GM23338 (cell line): ENCODE results near the gene LTBP3. TPM values are rescaled to one million over a fixed set of nuclear protein-coding genes. Genes with fewer than 3 reads are reported as not detected.
A peak's percentile ranks its signal among the peaks of the same experiment; 100 is the strongest.

Source experiments
- ATAC-seq: fragments of 200-7000 bp; cut with Tn5 transposase; 3 replicates; pipeline ENCODE4 v1.9.1; 2020
- DNase-seq: peaks from one replicate; pipeline ENCODE4 v3.0.0-alpha.2; 2015; ENCODE audit warnings: low spot score
- H2AFZ ChIP-seq: fragments of 200-600 bp; sonication (generic); 2 replicates; pipeline ENCODE4 v1.8.0; 2016; ENCODE audit warnings: antibody characterized with exemption, mild to moderate bottlenecking, moderate library complexity
- H3F3A ChIP-seq: fragments of 200-600 bp; sonication (generic); replicated peaks from 2 replicates; pipeline ENCODE4 v1.8.0; 2017; ENCODE audit warnings: antibody characterized with exemption, mixed run types, low read depth
- H3K27ac ChIP-seq: fragments of 200-600 bp; sonication (generic); 2 replicates; pipeline ENCODE4 v1.6.1; 2016; ENCODE audit warnings: low read depth
- H3K27me3 ChIP-seq: fragments of 200-600 bp; sonication (generic); 2 replicates; pipeline ENCODE4 v1.8.0; 2016; ENCODE audit warnings: mild to moderate bottlenecking, mixed run types, moderate library complexity; ENCODE audit not compliant: insufficient read depth
- H3K36me3 ChIP-seq: fragments of 200-600 bp; sonication (generic); 2 replicates; pipeline ENCODE4 v1.8.0; 2016; ENCODE audit warnings: mild to moderate bottlenecking; ENCODE audit not compliant: insufficient read depth
- H3K4me1 ChIP-seq: fragments of 200-600 bp; sonication (generic); 2 replicates; pipeline ENCODE4 v1.8.0; 2016; ENCODE audit warnings: mild to moderate bottlenecking, moderate library complexity; ENCODE audit not compliant: insufficient read depth
- H3K4me2 ChIP-seq: fragments of 200-600 bp; sonication (generic); 2 replicates; pipeline ENCODE4 v1.7.1; 2017; ENCODE audit warnings: mixed run types
- H3K4me3 ChIP-seq: fragments of 200-600 bp; sonication (generic); 2 replicates; pipeline ENCODE4 v1.6.1; 2016; ENCODE audit warnings: mixed run types
- H3K79me2 ChIP-seq: fragments of 200-600 bp; sonication (generic); replicated peaks from 2 replicates; pipeline ENCODE4 v1.8.0; 2017; ENCODE audit warnings: mild to moderate bottlenecking; ENCODE audit not compliant: insufficient read depth
- H3K9me2 ChIP-seq: fragments of 200-600 bp; sonication (generic); 2 replicates; pipeline ENCODE4 v1.8.0; 2017; ENCODE audit not compliant: insufficient read depth
- H4K20me1 ChIP-seq: fragments of 200-600 bp; sonication (generic); replicated peaks from 2 replicates; pipeline ENCODE4 v1.8.0; 2017; ENCODE audit warnings: mild to moderate bottlenecking; ENCODE audit not compliant: insufficient read depth
- H3K27ac Mint-ChIP-seq: 2 replicates; pipeline ENCODE4 v1.8.0; 2020; ENCODE audit warnings: inconsistent platforms, mild to moderate bottlenecking, moderate library complexity, mixed read lengths
- H3K27me3 Mint-ChIP-seq: 3 replicates; pipeline ENCODE4 v1.8.0; 2022; ENCODE audit warnings: low read depth, mild to moderate bottlenecking, moderate library complexity, mixed read lengths, inconsistent platforms; ENCODE audit not compliant: insufficient read depth, poor library complexity
- H3K36me3 Mint-ChIP-seq: 3 replicates; pipeline ENCODE4 v1.8.0; 2021; ENCODE audit warnings: low read depth, mild to moderate bottlenecking, inconsistent platforms, moderate library complexity, mixed read lengths
- H3K4me1 Mint-ChIP-seq: 3 replicates; pipeline ENCODE4 v1.8.0; 2020; ENCODE audit warnings: mild to moderate bottlenecking, inconsistent platforms, mixed read lengths
- H3K4me3 Mint-ChIP-seq: 3 replicates; pipeline ENCODE4 v1.8.0; 2021; ENCODE audit warnings: moderate library complexity, mild to moderate bottlenecking, inconsistent platforms, mixed read lengths
- H3K9me3 Mint-ChIP-seq: 3 replicates; pipeline ENCODE4 v1.8.0; 2020; ENCODE audit warnings: moderate library complexity, mild to moderate bottlenecking, inconsistent platforms, mixed read lengths
- CREB1 ChIP-seq: fragments of 250-450 bp; sonication (Bioruptor Pico); IDR thresholded peaks from 2 replicates; pipeline ENCODE4 v1.5.0; 2020; ENCODE audit warnings: low read depth, mild to moderate bottlenecking, moderate library complexity
- EZH2 ChIP-seq: fragments of 200-600 bp; sonication (generic); IDR thresholded peaks from one replicate; pipeline ENCODE4 v1.8.0; 2017; ENCODE audit warnings: antibody characterized with exemption, mild to moderate bottlenecking, low read depth; ENCODE audit not compliant: unreplicated experiment
- JUNB ChIP-seq: IDR thresholded peaks from one replicate; pipeline ENCODE4 v1.6.1; 2016; ENCODE audit warnings: antibody characterized with exemption; ENCODE audit not compliant: unreplicated experiment
- NANOG ChIP-seq: IDR thresholded peaks from 2 replicates; pipeline ENCODE4 v1.6.1; 2016; ENCODE audit warnings: antibody characterized with exemption, borderline replicate concordance
- POLR2AphosphoS5 ChIP-seq: IDR thresholded peaks from 2 replicates; pipeline ENCODE4 v1.6.1; 2016; ENCODE audit warnings: antibody characterized with exemption, low read depth
- REST ChIP-seq: IDR thresholded peaks from one replicate; pipeline ENCODE4 v1.6.1; 2018; ENCODE audit warnings: antibody characterized with exemption; ENCODE audit not compliant: unreplicated experiment
- STAT1 ChIP-seq: IDR thresholded peaks from one replicate; pipeline ENCODE4 v1.6.1; 2016; ENCODE audit warnings: antibody characterized with exemption; ENCODE audit not compliant: unreplicated experiment
- ZNF114 ChIP-seq: fragments of 250-450 bp; sonication (Bioruptor Pico); IDR thresholded peaks from 2 replicates; pipeline ENCODE4 v1.5.0; 2020; ENCODE audit warnings: mild to moderate bottlenecking, moderate library complexity
- ZNF331 ChIP-seq: fragments of 250-450 bp; sonication (Bioruptor Pico); IDR thresholded peaks from 2 replicates; pipeline ENCODE4 v1.5.0; 2020; ENCODE audit warnings: low read depth, mild to moderate bottlenecking, moderate library complexity
- ZNF462 ChIP-seq: fragments of 250-450 bp; sonication (Bioruptor Pico); IDR thresholded peaks from 2 replicates; pipeline ENCODE4 v1.5.0; 2020; ENCODE audit warnings: mild to moderate bottlenecking, moderate library complexity
- polyA plus RNA-seq: library from polyadenylated mRNA; unstranded; fragments of >200 nt; fragmentation: Nextera tagmentation; extraction: Ambion mirVana; gene quantifications from 2 replicates; pipeline ENCODE4 v1.2.1, GENCODE V29; 2016
- total RNA-seq: library from RNA; depleted of rRNA; stranded (reverse); fragments of >200 nt; shearing (Covaris generic); gene quantifications from 2 replicates; pipeline ENCODE4 v1.2.3, GENCODE V29; 2014

The LTBP3 gene
- total and polyA plus RNA-seq, 2 experiments from 2014 or later = 9.5 to 29.2 TPM

DNA sequence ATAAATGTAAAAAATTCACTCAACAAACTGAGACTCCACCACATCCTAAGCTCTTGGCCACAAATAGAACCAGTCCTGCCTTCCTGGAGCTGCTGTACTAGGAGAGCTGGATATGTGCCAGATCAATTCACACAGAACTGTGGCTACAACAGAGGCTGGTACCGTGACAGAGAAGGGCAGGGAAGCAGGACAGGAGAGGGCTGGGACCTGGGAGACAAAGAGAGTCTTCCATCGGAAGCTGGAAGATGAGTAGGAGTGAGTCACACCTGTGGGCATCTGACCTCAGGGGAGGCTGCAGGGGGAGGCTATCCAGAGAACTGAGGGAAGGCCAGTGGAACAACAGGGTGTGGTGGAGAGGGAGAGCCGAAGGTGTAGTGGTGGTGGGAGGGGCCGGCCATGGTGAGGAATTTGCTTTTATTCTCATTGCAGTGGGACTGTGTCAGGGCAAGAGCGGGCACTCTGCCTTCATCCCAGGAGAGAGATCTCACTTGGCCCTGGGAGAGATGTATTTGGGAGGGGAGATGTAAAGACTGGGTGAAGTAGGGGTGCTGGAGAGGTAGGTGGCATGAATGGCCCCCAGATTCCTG is 1.9 kb upstream of the LTBP3 start (continued):
- no peak for TF ChIP-seq ZNF462
- no peak for TF ChIP-seq NANOG
- TF ChIP-seq STAT1 = no peak
- TF ChIP-seq REST = no peak

DNA sequence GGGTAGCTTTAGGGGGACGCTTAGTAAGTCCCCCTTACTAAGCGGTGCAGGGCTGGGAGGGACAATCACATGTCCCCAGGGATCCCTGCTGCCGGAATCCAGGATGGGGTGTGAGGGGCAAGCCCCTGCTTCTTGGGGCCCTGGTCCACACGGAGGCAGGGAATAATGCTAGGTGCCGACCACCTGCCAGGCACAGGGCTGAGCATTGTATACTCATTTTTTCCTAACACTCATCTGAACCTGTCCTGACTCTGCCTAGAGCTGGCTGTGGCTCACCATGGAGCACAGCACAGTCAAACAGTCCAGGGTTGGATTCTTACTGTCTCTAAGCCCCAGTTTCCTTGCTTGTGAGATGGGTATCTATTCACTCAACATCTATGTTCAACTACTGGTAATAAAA is 1.4 kb upstream of the LTBP3 start:
- Histone ChIP-seq H3F3A (peaks cover 8% of the 10 kb centered on the region; the same call in 1 of the 2 replicates), H3K36me3 (no peaks in the 10 kb centered on the region), H3K79me2 (no peaks in the 10 kb centered on the region), H2AFZ (no peak overlapping the region), H3K4me1 (peaks cover 39% of the 10 kb centered on the region), H3K27ac (no peak overlapping the region), H3K9me2 (no peaks in the 10 kb centered on the region), H3K4me2 (0 out of 2 replicates have a peak overlapping the region, but pooled peaks have one; percentile 89), H4K20me1 (no peaks in the 10 kb centered on the region), H3K27me3 (peaks cover 52% of the 10 kb centered on the region), H3K4me3 (no peak overlapping the region)
- DNase-seq (no peak), ATAC-seq (no peak)
- Mint-ChIP-seq H3K9me3 (no peaks in the 10 kb centered on the region), H3K4me3 (no peak overlapping the region; the same call in 2 of the 3 replicates), H3K36me3 (no peaks in the 10 kb centered on the region; the same call in 2 of the 3 replicates), H3K27ac (no peak overlapping the region), H3K4me1 (peaks cover 49% of the 10 kb centered on the region), H3K27me3 (peaks cover 41% of the 10 kb centered on the region)
- no peak for TF ChIP-seq POLR2AphosphoS5
- no peak for TF ChIP-seq ZNF114
- TF ChIP-seq EZH2 = no peak
- no peak for TF ChIP-seq CREB1 (CRISPR knock-in tag)
- no peak for TF ChIP-seq ZNF331 (CRISPR knock-in tag)
- TF ChIP-seq NANOG = no peak
- TF ChIP-seq STAT1 = no peak
- no peak for TF ChIP-seq JUNB
- no peak for TF ChIP-seq REST
